H1 (cell line): Measurements from ENCODE around the gene CCDC18. TPM values are rescaled to one million over a fixed set of nuclear protein-coding genes. Genes with fewer than 3 reads are reported as not detected.

Source experiments
- CTCF ChIA-PET: fragments of 300-600 bp; sonication (Branson Sonifier 250); formaldehyde crosslinking; loops from one replicate; lab custom pipeline; 2021; ENCODE audit not compliant: partially characterized antibody; lab: Charles Lee
- POLR2A ChIA-PET: fragments of 300-600 bp; sonication (Branson Sonifier 250); formaldehyde crosslinking; loops from one replicate; lab custom pipeline; 2021; ENCODE audit warnings: inconsistent platforms; ENCODE audit not compliant: partially characterized antibody; lab: Charles Lee
- DNase-seq, 2 experiments: peaks; one replicate each; pipeline versions ENCODE4 v3.0.0 to v3.0.0-alpha.2; 2010 to 2022; ENCODE audit warnings: low spot score in 2 of 2, low read depth in 1 of 2, mixed read lengths in 1 of 2
- FAIRE-seq: peaks from 2 replicates; lab custom pipeline; 2011; peaks lifted over from hg19 to GRCh38; lab: Jason Lieb, UNC
- H2AFZ ChIP-seq: 2 replicates; pipeline ENCODE4 v1.8.1; 2012; ENCODE audit warnings: low read length, inconsistent platforms
- H2AK5ac ChIP-seq: 2 replicates; pipeline ENCODE4 v1.6.1; 2013; ENCODE audit warnings: low read depth, low read length
- H2BK120ac ChIP-seq: replicated peaks from 2 replicates; pipeline ENCODE3; 2013; ENCODE audit warnings: low read depth, low read length, inconsistent platforms
- H2BK12ac ChIP-seq: 2 replicates; pipeline ENCODE4 v1.6.1; 2013; ENCODE audit warnings: low read depth, low read length
- H2BK15ac ChIP-seq: 2 replicates; pipeline ENCODE4 v1.6.1; 2013; ENCODE audit warnings: low read length
- H2BK20ac ChIP-seq: 2 replicates; pipeline ENCODE4 v1.6.1; 2013; ENCODE audit warnings: low read length
- H2BK5ac ChIP-seq: 2 replicates; pipeline ENCODE4 v1.6.1; 2013; ENCODE audit warnings: low read depth, low read length
- H3K14ac ChIP-seq: 2 replicates; pipeline ENCODE4 v1.6.1; 2013; ENCODE audit warnings: inconsistent platforms; ENCODE audit not compliant: insufficient read length
- H3K18ac ChIP-seq: 2 replicates; pipeline ENCODE4 v1.6.1; 2013; ENCODE audit warnings: low read length; ENCODE audit errors: extremely low read depth
- H3K23ac ChIP-seq: 2 replicates; pipeline ENCODE4 v1.6.1; 2013; ENCODE audit warnings: inconsistent platforms; ENCODE audit not compliant: insufficient read length
- H3K23me2 ChIP-seq: 2 replicates; pipeline ENCODE4 v1.6.1; 2013; ENCODE audit warnings: low read depth, low read length
- H3K27ac ChIP-seq: 2 replicates; pipeline ENCODE4 v1.6.1; 2011; ENCODE audit warnings: low read depth, low read length, inconsistent platforms
- H3K27me3 ChIP-seq, 4 experiments: replicated peaks in 1 of 4; 1 replicate in 1 of 4; 2 replicates in 3 of 4; pipeline versions ENCODE4 v1.6.1 to v1.8.1; 2011 to 2013; ENCODE audit warnings: low read length in 3 of 4, mild to moderate bottlenecking in 3 of 4, inconsistent platforms in 2 of 4, mixed read lengths in 2 of 4, moderate library complexity in 1 of 4; ENCODE audit not compliant: control insufficient read depth in 3 of 4, insufficient read depth in 3 of 4; ENCODE audit errors: extremely low read depth in 1 of 4
- H3K36me3 ChIP-seq, 4 experiments: 2 replicates each; pipeline versions ENCODE4 v1.6.1 to v1.8.1; 2011 to 2013; ENCODE audit warnings: mild to moderate bottlenecking in 4 of 4, low read length in 3 of 4, moderate library complexity in 2 of 4, control low read depth in 1 of 4, inconsistent platforms in 1 of 4; ENCODE audit not compliant: insufficient read depth in 4 of 4, control insufficient read depth in 2 of 4
- H3K4ac ChIP-seq: replicated peaks from 2 replicates; pipeline ENCODE3; 2013; ENCODE audit warnings: low read length, low read depth, mixed read lengths, inconsistent platforms; ENCODE audit not compliant: insufficient read length
- H3K4me1 ChIP-seq, 4 experiments: replicated peaks in 1 of 4; 1 replicate in 1 of 4; 2 replicates in 3 of 4; pipeline versions ENCODE4 v1.6.1 to v1.8.1; 2011 to 2013; ENCODE audit warnings: low read length in 3 of 4, inconsistent platforms in 2 of 4, mixed read lengths in 1 of 4; ENCODE audit not compliant: insufficient read depth in 4 of 4, control insufficient read depth in 3 of 4
- H3K4me2 ChIP-seq, 2 experiments: 2 replicates each; pipeline versions ENCODE4 v1.6.1 to v1.8.1; 2011 to 2013; ENCODE audit warnings: low read depth in 2 of 2, low read length in 2 of 2, control low read depth in 1 of 2, inconsistent platforms in 1 of 2, mild to moderate bottlenecking in 1 of 2; ENCODE audit not compliant: insufficient read depth in 1 of 2
- H3K4me3 ChIP-seq, 4 experiments: fragments of 200-600, 300-600 bp in 1 of 4; sonication (generic), shearing (Covaris generic), sonication (Bioruptor Twin) in 1 of 4; 2 replicates each; pipeline versions ENCODE4 v1.5.1 to v1.8.1; 2011 to 2016; ENCODE audit warnings: low read length in 4 of 4, low read depth in 3 of 4, control low read depth in 2 of 4, inconsistent platforms in 2 of 4, mild to moderate bottlenecking in 2 of 4, mixed read lengths in 1 of 4, moderate library complexity in 1 of 4; ENCODE audit not compliant: insufficient read depth in 2 of 4; ENCODE audit errors: extremely low read depth in 1 of 4
- H3K56ac ChIP-seq: replicated peaks from 2 replicates; pipeline ENCODE3; 2013; ENCODE audit warnings: low read depth, mild to moderate bottlenecking, mixed read lengths, low read length, inconsistent platforms; ENCODE audit not compliant: insufficient read length
- H3K79me1 ChIP-seq: 2 replicates; pipeline ENCODE4 v1.6.1; 2013; ENCODE audit warnings: low read depth, low read length, control low read depth
- H3K79me2 ChIP-seq, 2 experiments: 2 replicates each; pipeline versions ENCODE4 v1.6.1 to v1.8.1; 2012 to 2013; ENCODE audit warnings: low read length in 2 of 2, mild to moderate bottlenecking in 2 of 2, inconsistent platforms in 1 of 2; ENCODE audit not compliant: insufficient read depth in 2 of 2, control insufficient read depth in 1 of 2
- H3K9ac ChIP-seq, 4 experiments: replicated peaks in 1 of 4; 1 replicate in 1 of 4; 2 replicates in 3 of 4; pipeline versions ENCODE4 v1.6.1 to v1.8.1; 2011 to 2013; ENCODE audit warnings: low read depth in 3 of 4, low read length in 3 of 4, control low read depth in 2 of 4, mild to moderate bottlenecking in 2 of 4, moderate library complexity in 2 of 4, inconsistent platforms in 1 of 4; ENCODE audit errors: extremely low read depth in 1 of 4
- H3K9me3 ChIP-seq, 2 experiments: 2 replicates each; pipeline versions ENCODE4 v1.6.1 to v1.8.1; 2012 to 2013; ENCODE audit warnings: mild to moderate bottlenecking in 2 of 2, moderate library complexity in 2 of 2, control low read depth in 1 of 2, inconsistent platforms in 1 of 2, low read depth in 1 of 2, low read length in 1 of 2, mixed read lengths in 1 of 2; ENCODE audit not compliant: insufficient read depth in 2 of 2
- H4K20me1 ChIP-seq, 2 experiments: replicated peaks in 1 of 2; 2 replicates each; pipeline versions ENCODE3 to v1.8.1; 2011 to 2013; ENCODE audit warnings: inconsistent platforms in 2 of 2, low read length in 2 of 2, mild to moderate bottlenecking in 1 of 2; ENCODE audit not compliant: insufficient read depth in 2 of 2, control insufficient read depth in 1 of 2
- H4K5ac ChIP-seq: 2 replicates; pipeline ENCODE4 v1.6.1; 2013; ENCODE audit warnings: low read length, low read depth, mixed read lengths, inconsistent platforms; ENCODE audit not compliant: insufficient read length
- H4K8ac ChIP-seq: 2 replicates; pipeline ENCODE4 v1.8.0; 2013; ENCODE audit warnings: mild to moderate bottlenecking, moderate library complexity, low read length, inconsistent platforms; ENCODE audit not compliant: insufficient read depth; ENCODE audit errors: extremely low read depth
- H4K91ac ChIP-seq: replicated peaks from 2 replicates; pipeline ENCODE3; 2013; ENCODE audit warnings: low read length, mixed read lengths, inconsistent platforms; ENCODE audit not compliant: insufficient read length
- CTCF ChIP-seq, 3 experiments: IDR thresholded peaks; 1 replicate in 2 of 3; 2 replicates in 1 of 3; pipeline versions ENCODE4 v1.5.1 to v1.6.1; 2011; ENCODE audit warnings: low read length in 3 of 3, mild to moderate bottlenecking in 3 of 3, inconsistent platforms in 2 of 3, low read depth in 1 of 3, moderate library complexity in 1 of 3; ENCODE audit not compliant: insufficient read depth in 1 of 3; ENCODE audit errors: control extremely low read depth in 1 of 3
- KDM5A ChIP-seq: fragments of 200-600 bp; IDR thresholded peaks from 2 replicates; pipeline ENCODE4 v1.7.1; 2012; ENCODE audit warnings: mild to moderate bottlenecking, low read length, inconsistent platforms, mixed read lengths
- NRF1 ChIP-seq: IDR thresholded peaks from 2 replicates; pipeline ENCODE4 v1.6.1; 2011; ENCODE audit warnings: mild to moderate bottlenecking, low read depth, low read length, improper control_type of control experiment
- RXRA ChIP-seq: IDR thresholded peaks from 2 replicates; pipeline ENCODE4 v1.6.1; 2011; ENCODE audit warnings: low read depth, mild to moderate bottlenecking, low read length, moderate library complexity; ENCODE audit not compliant: insufficient read depth
- SIRT6 ChIP-seq: IDR thresholded peaks from one replicate; pipeline ENCODE4 v1.7.1; 2012; ENCODE audit warnings: low read length, inconsistent platforms
- SP2 ChIP-seq: IDR thresholded peaks from 2 replicates; pipeline ENCODE4 v1.6.1; 2012; ENCODE audit warnings: mild to moderate bottlenecking, low read length, inconsistent platforms
- WGBS, 2 experiments: shearing (Covaris generic) in 1 of 2; methylation state at CpG; one replicate each; pipeline versions ENCODE4 v1.1.6 to v1.1.7; 2013 to 2015; ENCODE audit warnings: low lambda C conversion rate in 2 of 2, mixed read lengths in 2 of 2, inconsistent platforms in 1 of 2, low coverage in 1 of 2, missing lambda C conversion rate in 1 of 2; ENCODE audit not compliant: insufficient replicate concordance in 2 of 2, insufficient coverage in 1 of 2, insufficient read length in 1 of 2; ENCODE audit errors: extremely low coverage in 1 of 2, missing lambda C conversion rate in 1 of 2; 5-methylcytosine and 5-hydroxymethylcytosine counted together
- polyA plus RNA-seq, 7 experiments: library from polyadenylated mRNA; depleted of rRNA in 3 of 7; stranded (reverse) in 5 of 7; unstranded in 2 of 7; fragments of >200 nt in 5 of 7; fragments of 200-250 nt in 2 of 7; gene quantifications; 1 replicate in 5 of 7; 2 replicates in 1 of 7; 4 replicates in 1 of 7; pipeline versions ENCODE4 v1.2.1 to v1.2.3, GENCODE V29; 2011 to 2013; ENCODE audit warnings: missing spikeins in 2 of 7, mixed read lengths in 2 of 7
- total RNA-seq: library from RNA; stranded (reverse); fragmentation: NEBNext Ultra II Directional; extraction: Animal tissue kit (Norgen Biotek cat#: 25700); gene quantifications from 2 replicates; pipeline ENCODE4 v1.2.1, GENCODE V29; 2021

CCDC18 gene
- total and polyA plus RNA-seq, 2 of the 8 experiments (the other 6 are each of a cell fraction or from before 2014, with no cell fraction given) = 3.0 to 21.2 TPM

- no peak overlapping the region for H3K4me3 ChIP-seq
- H3K56ac ChIP-seq = no peak overlapping the region
- H3K23me2 ChIP-seq = no peaks in the 10 kb centered on the region
- ChIA-PET CTCF (no interaction called here), POLR2A (no interaction called here)
- H4K5ac ChIP-seq = no peak overlapping the region
- no peak overlapping the region for H2BK20ac ChIP-seq
- no peak overlapping the region for H3K4me2 ChIP-seq
- peaks cover 0 to 22% (median 3%) of the 10 kb centered on the region in 4 experiments; a peak in 2 of 8 replicates for H3K36me3 ChIP-seq
- no peak overlapping the region for H3K4ac ChIP-seq
- FAIRE-seq (no peak), DNase-seq (no peak)
- H2BK12ac ChIP-seq = no peak overlapping the region
- H2BK5ac ChIP-seq = no peak overlapping the region
- no peak overlapping the region for H3K14ac ChIP-seq
- no peak overlapping the region for H2BK120ac ChIP-seq
- no peak overlapping the region for H3K18ac ChIP-seq
- H2AK5ac ChIP-seq = no peak overlapping the region
- no peak for TF ChIP-seq SIRT6
- TF ChIP-seq RXRA = no peak
- no peak for TF ChIP-seq KDM5A
- no peak for TF ChIP-seq CTCF (IDR thresholded peaks at IDR 0.05; ENCODE audit: control extremely low read depth in 1 of 3, insufficient read depth in 1 of 3, low read depth in 1 of 3, low read length in 3 of 3)
- no peak for TF ChIP-seq NRF1
- TF ChIP-seq SP2 = no peak
- no peak overlapping the region for H2BK15ac ChIP-seq
- H2AFZ ChIP-seq = no peak overlapping the region
- no peaks in the 10 kb centered on the region; a peak in 1 of 4 replicates for H3K79me2 ChIP-seq
- H3K27ac ChIP-seq = no peak overlapping the region
- no peaks in the 10 kb centered on the region for H3K79me1 ChIP-seq
- no peaks in the 10 kb centered on the region for H3K9me3 ChIP-seq
- H3K23ac ChIP-seq = no peak overlapping the region
- no peak overlapping the region for H3K9ac ChIP-seq
- no peaks in the 10 kb centered on the region for H3K4me1 ChIP-seq
- H4K8ac ChIP-seq = no peak overlapping the region
- H4K20me1 ChIP-seq = no peaks in the 10 kb centered on the region
- no peaks in the 10 kb centered on the region for H3K27me3 ChIP-seq
- WGBS, 2 experiments = 91% methylated on average over 8 of the region's 8 CpGs; no CpG with 5 or more reads in 1 of the 2 experiments
- H4K91ac ChIP-seq = no peak overlapping the region
Observed at GRCh38 chr1:93255222-93256079, 74.9 kb downstream of the CCDC18 start.
